Nephron (organoid): ENCODE data around the gene PPP1R12A.
A peak's percentile ranks its signal among the peaks of the same experiment; 100 is the strongest.

Experiments used
- H3K27ac Mint-ChIP-seq, 3 experiments: 2 replicates each; pipeline ENCODE4 v1.8.0; 2020; ENCODE audit warnings: mixed read lengths in 3 of 3, mild to moderate bottlenecking in 2 of 3, moderate library complexity in 1 of 3
- H3K27me3 Mint-ChIP-seq: 2 replicates; pipeline ENCODE4 v1.8.0; 2021; ENCODE audit warnings: low read depth, mild to moderate bottlenecking, moderate library complexity, mixed read lengths
- H3K36me3 Mint-ChIP-seq: 2 replicates; pipeline ENCODE4 v1.8.0; 2020; ENCODE audit warnings: low read depth, mixed read lengths
- H3K4me1 Mint-ChIP-seq: 2 replicates; pipeline ENCODE4 v1.8.0; 2020; ENCODE audit warnings: mixed read lengths
- H3K4me3 Mint-ChIP-seq, 3 experiments: 2 replicates each; pipeline ENCODE4 v1.8.0; 2020; ENCODE audit warnings: mild to moderate bottlenecking in 3 of 3, mixed read lengths in 3 of 3, moderate library complexity in 2 of 3
- H3K9me3 Mint-ChIP-seq: 2 replicates; pipeline ENCODE4 v1.8.0; 2020; ENCODE audit warnings: mixed read lengths
- CTCF ChIP-seq, 3 experiments: fragments of 200-600 bp; sonication (generic); IDR thresholded peaks; one replicate each; pipeline ENCODE4 v1.5.0; 2021; ENCODE audit warnings: antibody characterized with exemption in 3 of 3; ENCODE audit not compliant: unreplicated experiment in 3 of 3

PPP1R12A gene

GRCh38 chr12:79737875-79738718 is 196.8 kb downstream of the PPP1R12A start:
- TF ChIP-seq CTCF (IDR thresholded peaks at IDR 0.05; ENCODE audit: unreplicated experiment in 3 of 3): peak; percentile 72 to 78 (median 76)
- H3K4me1 Mint-ChIP-seq: no peaks in the 10 kb centered on the region
- no peaks in the 10 kb centered on the region for H3K27me3 Mint-ChIP-seq
- no peak overlapping the region for H3K4me3 Mint-ChIP-seq
- H3K27ac Mint-ChIP-seq: peak overlapping the region in 1 of 3 experiments; percentile 29
- no peaks in the 10 kb centered on the region for H3K36me3 Mint-ChIP-seq
- H3K9me3 Mint-ChIP-seq: no peaks in the 10 kb centered on the region

- Mint-ChIP-seq H3K36me3 (no peaks in the 10 kb centered on the region), H3K4me1 (no peaks in the 10 kb centered on the region), H3K27ac (no peak overlapping the region), H3K27me3 (no peaks in the 10 kb centered on the region), H3K4me3 (no peak overlapping the region), H3K9me3 (peaks cover 17% of the 10 kb centered on the region)
- no peak for TF ChIP-seq CTCF (IDR thresholded peaks at IDR 0.05; ENCODE audit: unreplicated experiment in 3 of 3)
These were observed 202.3 kb downstream of the PPP1R12A start for GRCh38 chr12:79732638-79733037.

- Mint-ChIP-seq H3K9me3 (peaks cover 15% of the 10 kb centered on the region), H3K27me3 (no peaks in the 10 kb centered on the region), H3K36me3 (no peaks in the 10 kb centered on the region), H3K4me1 (no peaks in the 10 kb centered on the region), H3K4me3 (no peak overlapping the region), H3K27ac (no peak overlapping the region)
- no peak for TF ChIP-seq CTCF (IDR thresholded peaks at IDR 0.05; ENCODE audit: unreplicated experiment in 3 of 3)
These were observed 208.9 kb downstream of the PPP1R12A start for GRCh38 chr12:79725987-79726386.
